Activated T-cell treated with anti-CD3 and anti-CD28 coated beads, Interleukin-2, amount 50 U/mL, for 24 hours (primary cell): Measurements from ENCODE around the gene HS6ST1.
A peak's percentile ranks its signal among the peaks of the same experiment; 100 is the strongest.
"Not testable (repeated sequence)": the region's sequence is repeated elsewhere in the genome, so short reads cannot be mapped to it uniquely, and the experiment has no call there.

Experiments used
- DNase-seq: peaks from one replicate; pipeline ENCODE4 v3.0.0-alpha.2; 2020
- H3K27ac Mint-ChIP-seq: 2 replicates; pipeline ENCODE4 v1.8.0; 2020; ENCODE audit warnings: mild to moderate bottlenecking, mixed read lengths
- H3K27me3 Mint-ChIP-seq: 2 replicates; pipeline ENCODE4 v1.8.0; 2020; ENCODE audit warnings: mixed read lengths
- H3K36me3 Mint-ChIP-seq: 2 replicates; pipeline ENCODE4 v1.8.0; 2020; ENCODE audit warnings: low read depth, mixed read lengths
- H3K4me1 Mint-ChIP-seq: 2 replicates; pipeline ENCODE4 v1.8.0; 2020; ENCODE audit warnings: low read depth, mixed read lengths
- H3K4me3 Mint-ChIP-seq: 2 replicates; pipeline ENCODE4 v1.8.0; 2020; ENCODE audit warnings: mild to moderate bottlenecking, moderate library complexity, mixed read lengths
- H3K9me3 Mint-ChIP-seq: 2 replicates; pipeline ENCODE4 v1.8.0; 2020; ENCODE audit warnings: mixed read lengths

HS6ST1 gene

DNA sequence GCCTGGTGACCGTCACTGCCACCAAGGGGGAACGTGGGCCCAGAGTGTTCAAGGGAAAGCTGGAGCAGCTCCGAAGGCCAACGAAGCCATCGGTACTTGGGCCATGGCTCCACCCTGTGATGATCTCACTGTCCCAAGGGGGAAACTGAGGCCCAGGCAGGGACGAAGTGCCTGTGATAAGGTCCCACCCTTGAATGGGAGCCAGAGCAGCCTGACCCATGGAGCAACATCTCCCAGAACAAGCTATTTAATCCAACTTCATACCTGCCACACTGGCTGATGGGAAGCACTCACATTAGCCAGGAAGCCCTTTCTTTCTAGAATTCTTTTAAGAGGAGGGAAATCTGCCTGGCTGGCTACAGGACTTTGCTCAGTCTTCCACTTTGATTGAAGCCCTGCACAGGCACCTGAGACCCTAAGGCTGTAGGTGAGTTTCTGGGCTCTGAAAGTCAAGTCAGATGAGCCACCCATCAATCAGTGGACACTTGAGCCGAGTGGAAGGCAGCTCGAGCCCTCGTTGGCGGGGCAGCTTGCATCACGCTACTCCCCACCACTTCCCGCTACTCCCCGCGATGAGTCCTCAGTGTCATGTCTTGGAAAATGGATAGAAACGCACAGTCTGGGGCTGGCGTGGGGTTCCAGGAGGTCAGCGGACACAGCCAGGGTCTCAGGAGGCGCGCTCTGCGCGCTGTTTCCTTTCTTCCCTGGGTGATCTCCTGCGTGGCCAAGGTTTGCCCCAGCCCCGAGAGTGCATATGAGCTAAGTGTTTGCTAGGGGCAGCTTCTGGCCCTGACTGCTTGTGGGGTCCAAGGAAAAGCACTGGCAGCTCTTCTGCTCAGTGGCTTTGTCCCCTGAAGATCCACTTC is 2.5 kb upstream of the HS6ST1 start:
- no peak for DNase-seq
- H3K27me3 Mint-ChIP-seq: peaks cover 4% of the 10 kb centered on the region
- H3K4me3 Mint-ChIP-seq: peak overlapping the region; percentile 44
- no peak overlapping the region for H3K27ac Mint-ChIP-seq
- H3K4me1 Mint-ChIP-seq: peaks cover 22% of the 10 kb centered on the region
- peaks cover 5% of the 10 kb centered on the region for H3K36me3 Mint-ChIP-seq
- H3K9me3 Mint-ChIP-seq: no peaks in the 10 kb centered on the region

- Mint-ChIP-seq H3K4me1 (peaks cover 28% of the 10 kb centered on the region), H3K27me3 (peaks cover 4% of the 10 kb centered on the region), H3K4me3 (no peak overlapping the region), H3K36me3 (peaks cover 8% of the 10 kb centered on the region), H3K9me3 (no peaks in the 10 kb centered on the region), H3K27ac (no peak overlapping the region)
- peak; percentile 31 for DNase-seq
These were observed 1.7 kb upstream of the HS6ST1 start for GRCh38 chr2:128320192-128320905.

GRCh38 chr2:128319631-128320191 is 1.0 kb upstream of the HS6ST1 start:
- H3K36me3 Mint-ChIP-seq: peaks cover 14% of the 10 kb centered on the region
- peaks cover 35% of the 10 kb centered on the region for H3K4me1 Mint-ChIP-seq
- peak overlapping the region; percentile 55 for H3K4me3 Mint-ChIP-seq
- H3K9me3 Mint-ChIP-seq: no peaks in the 10 kb centered on the region
- H3K27ac Mint-ChIP-seq: no peak overlapping the region
- peaks cover 4% of the 10 kb centered on the region for H3K27me3 Mint-ChIP-seq
- peak; percentile 32 for DNase-seq

GRCh38 chr2:128318245-128318644 is 423 bp downstream of the HS6ST1 start:
- Mint-ChIP-seq H3K4me3 (peak overlapping the region; percentile 46), H3K36me3 (peaks cover 19% of the 10 kb centered on the region), H3K4me1 (peaks cover 48% of the 10 kb centered on the region)
- H3K9me3 Mint-ChIP-seq, H3K27me3 Mint-ChIP-seq, H3K27ac Mint-ChIP-seq: not testable (repeated sequence)
- peak; percentile 66 for DNase-seq

GRCh38 chr2:128317899-128318225 is 806 bp downstream of the HS6ST1 start:
- not testable (repeated sequence) for H3K27ac Mint-ChIP-seq, DNase-seq, H3K27me3 Mint-ChIP-seq, H3K9me3 Mint-ChIP-seq
- H3K36me3 Mint-ChIP-seq: peaks cover 19% of the 10 kb centered on the region
- peak overlapping the region; percentile 86 for H3K4me3 Mint-ChIP-seq
- peaks cover 52% of the 10 kb centered on the region for H3K4me1 Mint-ChIP-seq

GRCh38 chr2:128317181-128317898 is 1.3 kb downstream of the HS6ST1 start:
- DNase-seq: peak; percentile 67
- peaks cover 55% of the 10 kb centered on the region for H3K4me1 Mint-ChIP-seq
- peak overlapping the region; percentile 86 for H3K4me3 Mint-ChIP-seq

GRCh38 chr2:128316777-128317180 is 1.9 kb downstream of the HS6ST1 start:
- Mint-ChIP-seq H3K27ac (peak overlapping the region; percentile 18), H3K27me3 (peaks cover 4% of the 10 kb centered on the region), H3K4me3 (peak overlapping the region; percentile 86), H3K36me3 (peaks cover 22% of the 10 kb centered on the region), H3K9me3 (no peaks in the 10 kb centered on the region), H3K4me1 (peaks cover 57% of the 10 kb centered on the region)
- DNase-seq: peak; percentile 33

More at GRCh38 chr2:128317181-128317898, 1.3 kb downstream of the HS6ST1 start:
- Mint-ChIP-seq H3K9me3 (no peaks in the 10 kb centered on the region), H3K36me3 (peaks cover 20% of the 10 kb centered on the region), H3K27ac (no peak overlapping the region), H3K27me3 (peaks cover 4% of the 10 kb centered on the region)

DNA sequence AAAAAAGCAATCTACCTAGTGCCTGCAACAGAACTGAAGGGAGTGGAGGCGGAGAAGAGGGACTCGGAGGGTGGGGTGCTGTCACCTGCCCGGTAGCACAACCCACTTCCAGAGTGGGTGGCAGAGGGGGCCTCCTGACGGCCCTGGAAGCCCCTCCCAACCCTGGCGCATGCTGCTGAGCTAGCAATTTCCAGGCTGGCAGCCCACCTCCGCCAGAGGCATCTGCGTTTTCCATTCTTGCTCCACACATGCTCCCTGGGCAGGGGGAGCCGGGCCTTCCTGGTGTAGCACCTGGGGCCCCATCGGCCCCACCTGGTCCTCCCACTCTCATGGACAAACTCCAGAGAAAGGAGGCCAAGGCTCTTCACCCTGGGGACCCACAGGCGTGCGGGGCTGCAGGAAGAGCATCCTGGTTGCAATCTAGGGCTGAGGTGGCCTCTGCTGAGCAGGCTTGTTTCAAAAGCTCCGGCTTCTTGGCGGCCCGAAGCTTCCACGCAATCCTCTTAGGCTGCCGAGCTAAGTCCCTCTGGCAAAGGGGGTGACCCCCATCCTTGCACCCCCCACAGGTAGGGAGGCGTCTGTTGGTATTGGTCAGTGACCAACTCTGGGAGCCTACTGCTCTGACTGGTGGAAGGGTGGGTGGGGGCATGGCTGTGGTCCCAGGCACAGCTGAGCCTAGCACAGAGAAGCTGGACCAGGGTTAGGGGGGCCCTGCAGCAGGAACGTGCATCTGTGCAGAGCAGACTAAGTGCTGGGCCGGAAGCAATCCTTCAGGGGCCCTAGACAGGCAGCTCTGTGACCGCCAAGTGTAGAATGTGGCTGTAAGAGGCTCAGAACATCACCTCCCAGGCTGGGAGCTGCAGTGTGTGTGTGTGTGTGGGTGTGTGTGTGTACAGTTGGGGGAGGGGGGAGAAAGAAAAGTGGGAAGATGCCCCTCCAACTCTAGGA is 2.6 kb downstream of the HS6ST1 start:
- peak overlapping the region; percentile 86 for H3K4me3 Mint-ChIP-seq
- peak overlapping the region; percentile 18 for H3K27ac Mint-ChIP-seq
- H3K9me3 Mint-ChIP-seq: no peaks in the 10 kb centered on the region
- peaks cover 4% of the 10 kb centered on the region for H3K27me3 Mint-ChIP-seq
- H3K36me3 Mint-ChIP-seq: peaks cover 22% of the 10 kb centered on the region
- peak; percentile 30 for DNase-seq
- peaks cover 57% of the 10 kb centered on the region for H3K4me1 Mint-ChIP-seq

DNA sequence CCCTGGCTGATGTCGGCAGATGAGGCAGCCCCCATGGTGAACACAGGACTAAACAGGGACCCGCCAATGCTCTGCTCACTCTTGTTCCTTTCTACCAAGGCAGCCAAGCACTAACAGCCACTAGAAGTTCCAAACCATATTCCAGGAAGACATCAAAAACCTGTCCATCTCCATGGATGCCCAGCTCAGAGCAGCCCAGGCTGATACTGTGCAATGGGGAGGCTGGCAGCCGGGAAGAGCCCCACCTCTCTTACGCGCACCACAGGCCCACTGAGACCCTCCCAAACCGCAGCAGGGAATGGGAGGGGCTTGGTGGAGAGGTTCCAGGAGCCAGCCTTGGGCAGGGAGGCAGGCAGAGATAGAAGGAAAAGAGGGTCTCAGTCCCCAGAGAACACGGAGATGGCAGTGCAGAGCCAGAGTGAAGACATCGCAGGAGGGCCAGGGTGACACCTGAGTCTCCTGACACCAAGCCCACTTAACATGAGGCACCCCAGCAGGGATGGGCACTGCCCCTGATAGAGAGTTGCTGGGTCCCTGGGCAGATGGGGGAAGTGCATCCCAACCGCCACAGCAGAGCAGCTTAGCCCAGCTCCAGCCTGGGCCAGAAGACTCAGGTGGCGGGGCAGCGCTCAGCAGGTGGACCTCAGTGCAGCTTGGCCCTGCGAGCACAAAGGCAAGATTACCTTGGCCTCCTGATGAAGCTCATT is 3.4 kb downstream of the HS6ST1 start:
- Mint-ChIP-seq H3K27me3 (no peaks in the 10 kb centered on the region), H3K4me1 (peaks cover 60% of the 10 kb centered on the region), H3K9me3 (no peaks in the 10 kb centered on the region), H3K27ac (no peak overlapping the region), H3K4me3 (peak overlapping the region; percentile 43), H3K36me3 (peaks cover 22% of the 10 kb centered on the region)
- peak; percentile 29 for DNase-seq

- Mint-ChIP-seq H3K9me3 (no peaks in the 10 kb centered on the region), H3K4me1 (peaks cover 60% of the 10 kb centered on the region), H3K27me3 (no peaks in the 10 kb centered on the region), H3K36me3 (peaks cover 22% of the 10 kb centered on the region), H3K27ac (no peak overlapping the region), H3K4me3 (no peak overlapping the region)
- DNase-seq: peak; percentile 24
These were observed 4.1 kb downstream of the HS6ST1 start for GRCh38 chr2:128314348-128315121.

DNA sequence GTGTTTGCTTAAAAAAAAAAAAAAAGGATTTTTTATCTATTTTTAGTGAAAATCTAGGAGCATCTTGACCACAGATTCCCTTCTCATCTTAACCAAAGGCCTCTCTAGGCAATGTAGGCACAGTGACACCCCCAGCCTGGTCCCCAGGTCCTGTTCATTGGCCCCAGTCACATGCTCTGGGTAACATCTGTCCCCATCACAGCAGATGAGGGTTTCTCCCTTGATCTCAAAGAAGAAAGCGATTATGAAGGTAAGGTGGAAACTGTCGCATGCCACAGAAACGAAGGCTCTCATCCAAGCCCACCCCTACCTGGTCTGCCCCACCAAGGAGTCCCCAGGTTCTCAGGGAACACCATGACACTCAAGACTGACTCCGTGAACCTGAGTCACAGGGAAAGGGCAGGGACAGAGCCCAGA is 4.7 kb downstream of the HS6ST1 start:
- Mint-ChIP-seq H3K36me3 (peaks cover 22% of the 10 kb centered on the region), H3K27me3 (no peaks in the 10 kb centered on the region), H3K9me3 (no peaks in the 10 kb centered on the region), H3K27ac (no peak overlapping the region), H3K4me3 (no peak overlapping the region), H3K4me1 (peaks cover 60% of the 10 kb centered on the region)
- no peak for DNase-seq

DNA sequence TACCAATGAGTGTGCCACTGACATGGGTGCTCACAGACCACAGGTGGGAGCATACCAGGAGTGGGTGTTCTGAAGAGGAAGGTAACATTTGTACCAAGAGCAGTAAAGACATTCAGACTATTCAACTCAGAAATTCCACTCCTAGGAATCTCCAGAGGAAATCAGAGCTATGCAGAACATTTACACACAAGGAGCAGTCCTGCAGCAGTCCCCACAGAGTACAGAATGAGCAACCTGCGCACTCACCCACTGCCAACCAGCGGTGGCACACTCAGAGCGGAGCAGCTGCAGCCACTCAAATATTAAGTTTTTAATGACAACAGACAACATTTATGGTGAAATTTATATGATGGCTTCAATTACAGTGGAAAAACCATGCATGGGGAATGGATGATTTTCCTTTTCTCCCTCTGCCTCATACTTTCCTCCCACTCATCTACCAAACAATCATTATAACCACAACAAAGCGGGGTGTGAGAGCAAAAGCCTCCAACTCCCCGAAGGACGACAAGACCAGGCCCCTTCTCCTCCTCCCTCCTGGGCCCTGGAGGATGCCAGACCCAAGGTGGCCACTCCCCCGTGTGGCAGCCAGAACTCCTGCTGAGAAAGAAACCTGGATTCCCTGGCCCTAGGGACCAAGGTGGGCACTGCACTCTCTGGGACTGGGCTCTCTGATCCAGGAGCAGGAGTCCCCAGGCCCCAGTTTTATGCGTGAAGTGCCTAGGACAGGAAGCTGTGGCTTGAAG is 5.4 kb downstream of the HS6ST1 start:
- no peaks in the 10 kb centered on the region for H3K9me3 Mint-ChIP-seq
- H3K36me3 Mint-ChIP-seq: peaks cover 22% of the 10 kb centered on the region
- H3K4me1 Mint-ChIP-seq: peaks cover 60% of the 10 kb centered on the region
- no peak overlapping the region for H3K4me3 Mint-ChIP-seq
- H3K27me3 Mint-ChIP-seq: no peaks in the 10 kb centered on the region
- peak; percentile 32 for DNase-seq
- peak overlapping the region; percentile 47 for H3K27ac Mint-ChIP-seq
